HAP-1 (cell line): ENCODE data around the gene NOS1AP.

ENCODE experiments used
- DNase-seq, 2 experiments: peaks; one replicate each; pipeline ENCODE4 v3.0.0-alpha.2; 2016 to 2020; ENCODE audit warnings: low spot score in 2 of 2
- H3K27me3 ChIP-seq: fragments of 250-450 bp; sonication (Bioruptor Pico); 2 replicates; pipeline ENCODE4 v1.5.1; 2020; ENCODE audit warnings: low read depth, mild to moderate bottlenecking, moderate library complexity
- H3K36me3 ChIP-seq: fragments of 250-450 bp; sonication (Bioruptor Pico); replicated peaks from 2 replicates; pipeline ENCODE4 v1.5.1; 2020; ENCODE audit warnings: mild to moderate bottlenecking
- H3K4me1 ChIP-seq: fragments of 250-450 bp; sonication (Bioruptor Pico); 2 replicates; pipeline ENCODE4 v1.5.1; 2020; ENCODE audit warnings: mild to moderate bottlenecking
- H3K4me3 ChIP-seq: fragments of 250-450 bp; sonication (Bioruptor Pico); 2 replicates; pipeline ENCODE4 v1.5.1; 2020; ENCODE audit warnings: mild to moderate bottlenecking, moderate library complexity
- H3K9me3 ChIP-seq: fragments of 250-450 bp; sonication (Bioruptor Pico); 2 replicates; pipeline ENCODE4 v1.5.1; 2020; ENCODE audit warnings: mild to moderate bottlenecking, moderate library complexity
- in situ Hi-C: fragments of 300-500 bp; cut with MboI; formaldehyde crosslinking; loops from 3 replicates; pipeline ENCODE4 v1.14.3; 2020; ENCODE audit warnings: low sequenced_read_pairs, inconsistent platforms, mixed read lengths

NOS1AP gene

GRCh38 chr1:162358928-162359327, 289.4 kb downstream of the NOS1AP start:
- Histone ChIP-seq H3K9me3 (no peaks in the 10 kb centered on the region), H3K27me3 (no peaks in the 10 kb centered on the region), H3K36me3 (no peaks in the 10 kb centered on the region), H3K4me3 (no peak overlapping the region), H3K4me1 (no peaks in the 10 kb centered on the region)
- in situ Hi-C loops = no loop called here
- no peak for DNase-seq

- no peaks in the 10 kb centered on the region for H3K36me3 ChIP-seq
- H3K27me3 ChIP-seq = no peaks in the 10 kb centered on the region
- H3K9me3 ChIP-seq = no peaks in the 10 kb centered on the region
- no peaks in the 10 kb centered on the region for H3K4me1 ChIP-seq
- in situ Hi-C loops = no loop called here
- no peak overlapping the region for H3K4me3 ChIP-seq
- DNase-seq = no peak
Observed at GRCh38 chr1:162359523-162360236, 290.2 kb downstream of the NOS1AP start.

- Histone ChIP-seq H3K9me3 (no peaks in the 10 kb centered on the region), H3K4me1 (no peaks in the 10 kb centered on the region), H3K27me3 (no peaks in the 10 kb centered on the region), H3K4me3 (no peak overlapping the region), H3K36me3 (no peaks in the 10 kb centered on the region)
- in situ Hi-C loops = no loop called here
- no peak for DNase-seq
Observed at GRCh38 chr1:162360237-162360873, 290.9 kb downstream of the NOS1AP start.

GRCh38 chr1:162360874-162361260, 291.4 kb downstream of the NOS1AP start:
- Histone ChIP-seq H3K4me3 (no peak overlapping the region), H3K27me3 (no peaks in the 10 kb centered on the region), H3K9me3 (no peaks in the 10 kb centered on the region), H3K4me1 (no peaks in the 10 kb centered on the region), H3K36me3 (no peaks in the 10 kb centered on the region)
- no peak for DNase-seq
- in situ Hi-C loops = no loop called here

GRCh38 chr1:162361349-162361748, 291.9 kb downstream of the NOS1AP start:
- Histone ChIP-seq H3K36me3 (no peaks in the 10 kb centered on the region), H3K9me3 (no peaks in the 10 kb centered on the region), H3K27me3 (no peaks in the 10 kb centered on the region), H3K4me3 (no peak overlapping the region), H3K4me1 (no peaks in the 10 kb centered on the region)
- no peak for DNase-seq
- in situ Hi-C loops = no loop called here

GRCh38 chr1:162363823-162364222, 294.3 kb downstream of the NOS1AP start:
- DNase-seq = no peak
- no peaks in the 10 kb centered on the region for H3K9me3 ChIP-seq
- in situ Hi-C loops = no loop called here
- H3K4me1 ChIP-seq = no peaks in the 10 kb centered on the region
- H3K27me3 ChIP-seq = no peaks in the 10 kb centered on the region
- no peaks in the 10 kb centered on the region for H3K36me3 ChIP-seq
- H3K4me3 ChIP-seq = no peak overlapping the region

GRCh38 chr1:162364498-162364897, 295.0 kb downstream of the NOS1AP start:
- no peaks in the 10 kb centered on the region for H3K36me3 ChIP-seq
- H3K4me3 ChIP-seq = no peak overlapping the region
- no peak for DNase-seq
- H3K9me3 ChIP-seq = no peaks in the 10 kb centered on the region
- H3K27me3 ChIP-seq = no peaks in the 10 kb centered on the region
- in situ Hi-C loops = no loop called here
- H3K4me1 ChIP-seq = no peaks in the 10 kb centered on the region

- in situ Hi-C loops = no loop called here
- H3K4me3 ChIP-seq = no peak overlapping the region
- no peaks in the 10 kb centered on the region for H3K4me1 ChIP-seq
- no peak for DNase-seq
- H3K9me3 ChIP-seq = no peaks in the 10 kb centered on the region
- no peaks in the 10 kb centered on the region for H3K27me3 ChIP-seq
- no peaks in the 10 kb centered on the region for H3K36me3 ChIP-seq
Observed at GRCh38 chr1:162365284-162366020, 296.0 kb downstream of the NOS1AP start.

- Histone ChIP-seq H3K36me3 (no peaks in the 10 kb centered on the region), H3K4me3 (no peak overlapping the region), H3K27me3 (no peaks in the 10 kb centered on the region), H3K4me1 (no peaks in the 10 kb centered on the region), H3K9me3 (no peaks in the 10 kb centered on the region)
- DNase-seq = no peak
- in situ Hi-C loops = no loop called here
Observed at GRCh38 chr1:162366149-162366548, 296.7 kb downstream of the NOS1AP start.

GRCh38 chr1:162366671-162367070, 297.2 kb downstream of the NOS1AP start:
- no peaks in the 10 kb centered on the region for H3K9me3 ChIP-seq
- H3K27me3 ChIP-seq = no peaks in the 10 kb centered on the region
- no peaks in the 10 kb centered on the region for H3K4me1 ChIP-seq
- in situ Hi-C loops = no loop called here
- no peaks in the 10 kb centered on the region for H3K36me3 ChIP-seq
- no peak for DNase-seq
- H3K4me3 ChIP-seq = no peak overlapping the region

GRCh38 chr1:162367073-162367472, 297.6 kb downstream of the NOS1AP start:
- H3K4me3 ChIP-seq = no peak overlapping the region
- no peaks in the 10 kb centered on the region for H3K36me3 ChIP-seq
- DNase-seq = no peak
- no peaks in the 10 kb centered on the region for H3K4me1 ChIP-seq
- H3K27me3 ChIP-seq = no peaks in the 10 kb centered on the region
- no peaks in the 10 kb centered on the region for H3K9me3 ChIP-seq
- in situ Hi-C loops = no loop called here

GRCh38 chr1:162367772-162368171, 298.3 kb downstream of the NOS1AP start:
- H3K36me3 ChIP-seq = no peaks in the 10 kb centered on the region
- in situ Hi-C loops = no loop called here
- no peak for DNase-seq
- H3K4me1 ChIP-seq = no peaks in the 10 kb centered on the region
- no peaks in the 10 kb centered on the region for H3K9me3 ChIP-seq
- H3K27me3 ChIP-seq = no peaks in the 10 kb centered on the region
- H3K4me3 ChIP-seq = no peak overlapping the region

- in situ Hi-C loops = no loop called here
- no peaks in the 10 kb centered on the region for H3K36me3 ChIP-seq
- H3K27me3 ChIP-seq = no peaks in the 10 kb centered on the region
- DNase-seq = no peak
- H3K4me1 ChIP-seq = no peaks in the 10 kb centered on the region
- no peak overlapping the region for H3K4me3 ChIP-seq
- no peaks in the 10 kb centered on the region for H3K9me3 ChIP-seq
Observed at GRCh38 chr1:162368451-162368850, 299.0 kb downstream of the NOS1AP start.

- Histone ChIP-seq H3K4me3 (no peak overlapping the region), H3K36me3 (no peaks in the 10 kb centered on the region), H3K9me3 (no peaks in the 10 kb centered on the region), H3K4me1 (no peaks in the 10 kb centered on the region), H3K27me3 (no peaks in the 10 kb centered on the region)
- no peak for DNase-seq
- in situ Hi-C loops = no loop called here
Observed at GRCh38 chr1:162369571-162369970, 300.1 kb downstream of the NOS1AP start.
